GM20000 (cell line): ENCODE data around the gene SYTL2.

Source experiments
- DNase-seq: peaks from one replicate; pipeline ENCODE4 v3.0.0; 2012; ENCODE audit warnings: low spot score
- CTCF ChIP-seq: IDR thresholded peaks from 2 replicates; pipeline ENCODE4 v1.5.1; 2012; ENCODE audit warnings: mild to moderate bottlenecking, control low read depth; ENCODE audit errors: extremely low read depth, missing control alignments

The SYTL2 gene

GRCh38 chr11:85756401-85757200, 54.3 kb downstream of the SYTL2 start:
- TF ChIP-seq CTCF = no peak
- no peak for DNase-seq

GRCh38 chr11:85755701-85756100, 55.2 kb downstream of the SYTL2 start:
- TF ChIP-seq CTCF = no peak
- no peak for DNase-seq

- no peak for TF ChIP-seq CTCF
- no peak for DNase-seq
These were observed 55.7 kb downstream of the SYTL2 start for GRCh38 chr11:85755285-85755684.

DNA sequence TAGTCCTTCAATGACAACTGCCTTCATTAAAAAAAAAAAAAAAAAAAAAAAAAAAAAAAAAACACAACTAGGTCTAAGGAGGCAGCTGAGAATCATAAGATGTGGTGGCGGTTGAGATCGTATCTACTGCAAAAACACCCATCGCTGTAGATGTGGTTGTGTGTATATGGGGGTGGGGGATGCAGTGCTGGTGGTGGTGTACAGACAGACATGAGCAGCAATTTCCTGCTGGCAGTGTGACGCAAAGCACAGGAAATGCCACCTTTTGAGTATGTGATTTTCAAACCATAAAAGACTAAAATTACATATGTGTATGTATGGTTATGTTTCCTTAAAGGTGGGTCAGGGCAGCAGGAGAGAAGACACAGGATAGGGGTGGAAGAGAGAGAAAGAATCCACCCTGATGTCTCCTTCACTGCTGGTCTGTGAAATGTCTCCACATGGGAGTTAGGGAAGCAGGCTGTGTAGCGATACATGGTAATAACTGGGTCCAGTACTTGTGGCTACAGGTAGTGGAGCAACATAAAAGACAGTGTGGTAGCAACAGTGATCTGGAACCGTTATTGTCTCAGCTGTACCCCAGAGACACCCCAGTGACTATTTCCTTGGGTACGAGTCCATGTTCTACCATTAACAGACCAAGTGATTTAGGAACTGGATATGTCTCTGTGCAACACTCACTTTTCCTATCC, 57.9 kb downstream of the SYTL2 start:
- TF ChIP-seq CTCF = no peak
- DNase-seq = no peak

GRCh38 chr11:85752201-85752889, 58.6 kb downstream of the SYTL2 start:
- DNase-seq = no peak

DNA sequence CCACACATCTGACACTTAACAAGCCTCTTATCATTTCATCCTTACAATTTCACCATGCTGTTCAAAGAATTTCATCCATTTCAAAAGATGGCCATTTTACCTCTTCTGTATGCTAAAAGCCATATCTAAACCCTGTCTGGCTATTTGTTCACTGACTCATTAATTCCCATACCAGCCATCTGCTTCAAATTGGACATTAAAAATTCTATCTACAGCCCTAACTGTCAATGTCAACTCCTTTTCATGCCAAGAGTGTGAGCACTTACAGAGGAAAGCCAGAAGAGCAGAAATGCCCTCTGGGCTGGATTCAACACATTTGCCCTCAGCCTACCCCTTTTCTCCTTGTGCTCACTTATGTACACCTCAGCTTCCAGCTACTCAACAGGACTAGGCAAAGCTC, 59.2 kb downstream of the SYTL2 start:
- DNase-seq = no peak
- TF ChIP-seq CTCF = no peak

More at GRCh38 chr11:85752201-85752889, 58.6 kb downstream of the SYTL2 start:
- TF ChIP-seq CTCF = no peak

DNA sequence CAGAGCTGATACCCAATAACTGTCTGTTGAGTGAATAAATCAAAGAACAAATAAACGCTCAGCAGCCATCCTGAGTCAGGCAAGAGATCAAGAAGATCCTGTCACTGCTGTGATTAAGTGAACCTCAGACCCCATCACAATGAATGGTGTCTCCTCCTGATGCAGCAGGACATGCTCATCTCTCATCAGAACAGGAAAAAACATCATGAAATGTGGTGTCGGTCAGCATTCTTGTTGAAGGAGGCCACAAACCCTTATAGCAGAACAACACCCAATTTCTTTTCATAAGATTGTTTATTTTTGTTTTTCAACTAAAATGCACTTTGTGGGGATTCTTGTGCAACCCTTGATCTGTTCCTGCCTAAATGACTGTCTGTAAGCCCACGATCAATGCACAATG, 60.3 kb downstream of the SYTL2 start:
- no peak for TF ChIP-seq CTCF
- DNase-seq = no peak
